ENCODE measurements around the gene LRRC28. TPM values are rescaled to one million over a fixed set of nuclear protein-coding genes. Genes with fewer than 3 reads are reported as not detected.

Gene LRRC28
- total and polyA plus RNA-seq, 12 donors: 3.0 to 31.9 (median 22.5) TPM

GRCh38 chr15:99365242-99365641 is 114.0 kb downstream of the LRRC28 start:
- Histone ChIP-seq H3K4me3 (no peak overlapping the region), H3K9me3 (peaks cover 0 to 22% (median 8%) of the 10 kb centered on the region in 11 donors), H3K27me3 (no peaks in the 10 kb centered on the region), H3K27ac (no peak overlapping the region), H3K4me1 (no peaks in the 10 kb centered on the region), H3K36me3 (peaks cover 0 to 30% (median 0%) of the 10 kb centered on the region in 9 donors)
- intact Hi-C loops (cut with DNase I): loop anchor here in 3 of 10 donors (10.0 kb wide), 1 partner anchor 70 kb away; no protein-coding TSS in a partner anchor
- no peak for TF ChIP-seq CTCF (IDR thresholded peaks at IDR 0.05)
- no peak for ATAC-seq
- no peak for DNase-seq
- WGBS, 2 donors: 90 to 95% methylated on average over 1 of the region's 1 CpG

GRCh38 chr15:99366013-99366412 is 114.7 kb downstream of the LRRC28 start:
- Histone ChIP-seq H3K9me3 (peaks cover 0 to 22% (median 8%) of the 10 kb centered on the region in 11 donors), H3K27ac (no peak overlapping the region), H3K4me1 (peaks cover 0 to 1% (median 0%) of the 10 kb centered on the region in 9 donors), H3K4me3 (no peak overlapping the region), H3K36me3 (peaks cover 0 to 30% (median 0%) of the 10 kb centered on the region in 9 donors), H3K27me3 (no peaks in the 10 kb centered on the region)
- TF ChIP-seq CTCF (IDR thresholded peaks at IDR 0.05): no peak
- intact Hi-C loops (cut with DNase I): loop anchor here in 3 of 10 donors (10.0 kb wide), 1 partner anchor 71 kb away; no protein-coding TSS in a partner anchor
- WGBS, 2 donors: 95 to 97% methylated on average over 1 of the region's 1 CpG
- ATAC-seq (no peak), DNase-seq (no peak)

GRCh38 chr15:99368743-99369142 is 117.5 kb downstream of the LRRC28 start:
- Histone ChIP-seq H3K9me3 (peaks cover 0 to 22% (median 8%) of the 10 kb centered on the region in 11 donors), H3K36me3 (peaks cover 0 to 23% (median 0%) of the 10 kb centered on the region in 9 donors), H3K4me1 (peaks cover 0 to 12% (median 0%) of the 10 kb centered on the region in 9 donors), H3K4me3 (no peak overlapping the region), H3K27ac (no peak overlapping the region), H3K27me3 (no peaks in the 10 kb centered on the region)
- no peak for TF ChIP-seq CTCF (IDR thresholded peaks at IDR 0.05)
- no peak for ATAC-seq
- no peak for DNase-seq
- intact Hi-C loops (cut with DNase I): loop anchor here in 3 of 10 donors (10.0 kb wide), 1 partner anchor 74 kb away; no protein-coding TSS in a partner anchor

GRCh38 chr15:99369196-99369595 is 117.9 kb downstream of the LRRC28 start:
- ATAC-seq (no peak), DNase-seq (no peak)
- no peak for TF ChIP-seq CTCF (IDR thresholded peaks at IDR 0.05)
- Histone ChIP-seq H3K27me3 (no peaks in the 10 kb centered on the region), H3K4me1 (peaks cover 0 to 12% (median 0%) of the 10 kb centered on the region in 9 donors), H3K27ac (no peak overlapping the region), H3K36me3 (peaks cover 0 to 23% (median 0%) of the 10 kb centered on the region in 9 donors), H3K4me3 (no peak overlapping the region), H3K9me3 (peaks cover 0 to 25% (median 8%) of the 10 kb centered on the region in 11 donors)
- 96 to 97% methylated on average over 5 of the region's 5 CpGs for WGBS, 2 donors
- intact Hi-C loops (cut with DNase I): loop anchor here in 3 of 10 donors (10.0 kb wide), 1 partner anchor 74 kb away; no protein-coding TSS in a partner anchor
